Suppressor macrophage treated with lipopolysaccharide for 4 hours (primary cell): ENCODE measurements around the gene AMPD2.

Experiments used
- DNase-seq: peaks from one replicate; pipeline ENCODE4 v3.0.0-alpha.2; 2020

The AMPD2 gene

DNA sequence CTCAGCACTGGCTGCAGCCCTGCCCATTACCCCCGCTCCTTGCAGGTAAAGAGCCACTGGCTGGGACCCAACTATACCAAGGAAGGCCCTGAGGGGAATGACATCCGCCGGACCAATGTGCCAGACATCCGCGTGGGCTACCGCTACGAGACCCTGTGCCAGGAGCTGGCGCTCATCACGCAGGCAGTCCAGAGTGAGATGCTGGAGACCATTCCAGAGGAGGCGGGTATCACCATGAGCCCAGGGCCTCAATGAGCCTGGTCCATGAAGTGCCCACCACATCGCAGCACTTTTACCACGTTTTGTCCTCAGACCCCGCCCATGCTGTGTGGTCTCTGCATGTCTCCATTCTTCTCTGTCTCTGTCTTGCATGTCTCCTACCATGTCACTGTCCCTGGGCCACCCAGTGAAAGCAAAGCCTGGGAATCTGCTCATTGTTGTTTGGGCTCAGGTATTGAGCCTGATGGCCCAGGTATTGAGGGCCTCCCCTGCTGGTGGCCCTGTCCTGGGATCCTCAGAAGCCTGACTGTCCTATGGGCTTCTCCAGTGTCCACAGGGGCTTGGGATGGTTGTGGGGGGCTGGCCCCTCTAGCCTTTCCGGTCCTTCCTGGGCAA is 11.4 kb downstream of the AMPD2 start:
- DNase-seq, result no peak

DNA sequence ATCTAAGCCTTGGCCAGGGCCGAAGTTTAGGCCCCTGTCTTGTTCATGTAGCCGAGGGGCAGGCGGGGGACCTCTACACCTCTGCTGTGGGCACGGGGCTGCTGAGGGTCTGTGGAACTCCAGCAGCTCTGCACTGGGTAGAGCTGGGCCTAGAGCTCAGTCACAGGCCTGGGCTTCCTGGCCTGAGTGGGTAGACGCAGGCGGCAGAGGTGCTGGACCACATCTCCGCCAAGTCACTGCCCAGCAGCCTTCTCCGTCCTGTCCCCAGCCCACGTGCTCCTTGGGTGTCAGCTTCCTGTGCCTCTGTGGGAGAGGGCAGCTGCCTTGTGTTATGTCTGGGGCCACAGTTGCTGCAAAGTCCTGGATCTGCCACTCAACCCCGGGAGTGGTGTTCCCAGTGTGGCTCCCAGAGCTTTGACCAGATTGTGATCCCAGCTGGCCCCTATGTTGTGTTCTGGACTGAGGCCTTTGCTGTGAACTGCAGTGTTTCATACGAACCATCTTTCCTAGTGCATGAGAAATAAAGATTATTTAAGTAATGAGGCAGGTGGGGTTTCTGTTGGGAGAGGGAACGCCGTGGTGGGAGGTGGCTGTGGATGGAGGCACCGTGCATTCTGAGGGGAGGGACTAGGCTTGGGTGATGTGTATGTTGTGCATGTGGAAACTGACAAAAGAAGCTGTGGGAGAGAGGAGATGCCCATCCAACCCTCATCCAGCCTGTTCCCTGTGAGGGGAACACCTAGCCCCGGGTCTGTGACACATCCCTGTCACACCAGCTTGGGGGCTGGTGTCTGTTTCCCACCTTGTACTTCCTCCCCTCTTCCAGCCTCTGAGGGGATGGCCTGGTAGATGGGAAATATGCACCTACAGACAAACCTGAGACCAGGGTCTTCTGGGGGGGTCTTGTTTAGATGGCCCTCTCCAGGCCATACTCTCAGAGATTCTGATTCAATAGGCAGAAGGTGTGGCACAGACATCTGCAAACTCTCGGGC is 12.2 kb downstream of the AMPD2 start:
- no peak for DNase-seq

DNA sequence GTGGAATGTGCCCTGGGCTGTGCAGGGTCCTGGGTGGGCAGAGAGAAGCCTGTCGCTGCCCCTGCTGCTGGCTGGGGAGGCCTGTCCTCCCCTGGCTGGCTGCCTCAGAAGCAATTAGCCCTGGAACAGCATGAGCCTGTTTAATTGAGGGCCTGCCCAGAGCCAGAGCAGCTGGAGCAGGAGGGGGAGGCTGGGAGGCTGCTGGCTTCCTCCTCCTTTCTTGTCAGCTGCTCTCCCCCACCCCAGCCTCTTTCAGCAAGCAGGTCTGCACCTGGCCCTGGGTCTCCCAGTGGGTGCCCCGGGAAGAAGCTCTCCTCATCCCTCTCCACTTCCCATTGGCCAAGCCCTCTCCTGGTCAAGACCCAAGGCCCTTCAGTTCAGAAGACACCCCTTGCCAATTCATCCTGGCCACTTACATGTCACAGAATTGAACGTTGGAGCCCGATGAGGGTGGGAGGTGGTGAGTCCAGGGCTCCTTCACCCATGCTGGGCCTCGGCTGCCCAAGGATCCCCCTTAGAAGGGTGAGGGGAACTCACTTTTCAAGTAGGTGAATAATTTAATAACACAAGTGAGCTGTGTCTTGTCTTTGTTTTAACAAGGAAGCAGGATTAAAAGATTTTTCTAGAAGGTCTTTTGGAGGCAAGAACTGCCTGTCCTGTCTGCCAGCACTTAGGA is 13.2 kb downstream of the AMPD2 start:
- no peak for DNase-seq

DNA sequence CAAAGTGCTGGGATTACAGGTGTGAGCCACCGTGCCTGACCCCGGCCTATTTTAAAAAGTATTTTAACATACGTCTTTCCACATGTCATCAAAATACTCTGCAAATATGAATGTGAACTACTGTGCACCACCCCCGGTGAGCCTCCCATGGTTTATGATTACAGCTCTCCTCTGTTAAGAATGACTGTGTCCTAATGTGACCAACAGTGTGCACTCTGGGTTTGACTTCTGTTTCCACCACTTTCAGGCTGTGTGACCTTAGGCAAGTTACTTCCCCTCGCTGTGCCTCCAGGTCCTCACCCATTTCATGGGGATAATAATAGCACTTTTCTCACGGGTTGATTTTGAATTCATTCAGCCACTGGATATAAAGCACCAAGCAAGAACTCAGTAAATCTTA is 14.7 kb downstream of the AMPD2 start:
- DNase-seq, result peak; percentile 67

DNA sequence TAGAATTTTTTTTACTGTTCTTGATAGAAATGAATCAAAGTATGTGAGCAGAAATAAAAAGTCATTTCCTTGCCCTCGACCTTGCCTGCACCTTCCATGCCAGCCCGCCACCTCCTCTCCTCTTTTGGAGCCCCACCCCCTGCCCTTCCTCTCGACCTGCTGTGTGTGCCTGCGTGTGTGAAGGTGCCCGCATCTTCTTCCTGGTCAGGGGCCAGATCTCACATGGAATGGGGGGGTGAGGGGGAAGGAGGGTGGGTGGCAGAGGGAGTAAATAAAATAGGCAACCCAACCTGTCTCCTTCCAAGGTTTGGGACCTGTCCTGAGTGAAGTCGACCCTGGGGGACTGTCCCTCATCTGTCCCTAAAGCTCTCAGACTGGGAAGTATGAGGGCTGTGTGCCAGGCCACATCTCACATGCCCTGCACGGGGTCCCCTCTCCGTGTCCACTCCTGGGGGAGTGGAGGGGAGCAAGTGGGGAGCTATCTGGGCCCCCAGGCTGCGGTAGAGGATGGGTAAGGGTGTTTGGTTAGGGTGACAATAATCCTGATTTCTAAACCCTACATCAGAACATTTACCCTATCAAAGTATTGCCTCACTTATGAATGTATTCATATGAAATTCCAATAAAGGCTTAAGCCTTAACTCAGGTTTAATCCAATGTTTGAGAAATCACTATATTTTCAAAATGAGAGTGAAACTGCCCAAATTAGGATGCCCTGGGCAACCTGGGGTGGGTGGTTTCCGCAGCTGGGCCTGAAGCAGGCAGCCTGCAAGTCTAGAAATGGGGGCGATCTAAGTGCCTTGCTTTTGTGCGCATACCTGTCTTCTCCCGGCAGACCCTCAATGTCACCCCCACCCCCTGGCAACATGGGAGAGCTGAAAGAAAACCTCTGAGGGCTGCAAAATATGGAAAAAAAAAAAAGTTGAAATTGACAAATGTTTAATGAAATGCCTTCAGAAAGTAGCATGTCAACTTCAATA is 15.4 kb downstream of the AMPD2 start:
- no peak for DNase-seq

DNA sequence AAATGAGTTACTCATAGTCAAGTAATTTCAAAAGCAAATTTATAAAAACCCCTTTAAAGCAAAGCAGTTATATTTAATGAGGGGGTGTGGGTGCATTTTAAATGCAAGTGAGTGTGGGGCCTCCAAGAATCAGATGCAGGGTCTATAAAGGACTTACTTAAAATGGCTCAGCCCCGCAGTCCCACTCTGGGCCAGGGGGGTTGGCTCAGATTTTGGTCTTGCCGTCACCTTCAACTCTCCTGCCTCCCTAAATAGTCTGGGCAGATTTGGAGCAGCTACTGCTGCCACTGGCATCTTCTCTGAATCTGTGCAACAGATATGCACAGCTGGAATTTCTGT is 16.2 kb downstream of the AMPD2 start:
- no peak for DNase-seq

DNA sequence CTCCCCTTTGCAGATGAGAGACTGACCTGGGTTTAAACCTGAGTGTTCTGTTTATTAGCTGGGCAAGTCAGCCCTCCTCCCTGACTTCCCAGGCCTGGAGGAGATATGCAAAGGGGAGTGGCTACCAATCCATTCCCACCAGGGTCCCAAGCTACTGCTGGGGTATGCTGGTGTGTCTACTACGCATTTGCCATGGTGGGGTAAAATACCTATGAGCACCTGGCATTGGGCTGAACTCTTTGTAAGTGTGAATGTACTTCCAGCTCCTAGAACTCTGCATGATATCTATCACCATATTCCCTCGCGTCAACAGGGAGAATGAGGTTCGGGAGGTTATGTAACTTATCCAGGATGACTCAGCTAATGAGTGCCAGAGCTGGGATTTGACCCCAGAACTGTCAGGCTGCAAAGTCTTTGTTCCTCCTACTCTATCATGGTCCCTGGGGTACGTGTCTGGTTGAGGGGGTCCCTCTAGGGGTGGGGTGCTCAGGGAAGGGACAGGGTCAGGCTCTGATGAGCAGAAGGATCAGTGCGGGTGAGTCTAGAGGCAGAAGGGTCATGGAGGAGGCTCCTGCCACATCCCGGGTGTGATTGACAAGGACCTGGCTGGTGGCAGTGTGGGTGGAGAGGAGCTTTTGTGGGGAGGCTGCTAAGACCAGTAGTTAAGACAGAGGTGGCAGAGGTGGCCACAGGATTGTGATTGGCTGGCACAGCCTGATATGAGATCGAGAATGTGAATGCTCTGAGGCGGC is 16.7 kb downstream of the AMPD2 start:
- no peak for DNase-seq

DNA sequence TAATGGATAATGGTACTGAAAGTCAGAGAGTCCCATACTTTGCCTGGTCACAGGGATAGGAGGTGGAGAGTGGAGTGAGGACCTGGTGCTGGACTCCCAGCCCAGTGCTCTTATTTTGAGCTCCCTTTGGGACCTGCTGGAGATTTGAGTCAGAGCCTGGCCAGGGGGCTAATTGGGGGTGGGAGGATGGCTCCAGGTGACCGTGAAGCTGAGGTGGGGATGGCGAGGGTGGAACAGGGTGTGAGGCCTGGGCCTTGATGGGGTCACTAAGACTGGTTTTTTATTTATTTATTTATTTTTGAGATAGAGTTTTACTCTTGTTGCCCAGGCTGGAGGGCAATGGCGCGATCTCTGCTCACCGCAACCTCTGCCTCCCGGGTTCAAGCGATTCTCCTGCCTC is 17.8 kb downstream of the AMPD2 start:
- no peak for DNase-seq

DNA sequence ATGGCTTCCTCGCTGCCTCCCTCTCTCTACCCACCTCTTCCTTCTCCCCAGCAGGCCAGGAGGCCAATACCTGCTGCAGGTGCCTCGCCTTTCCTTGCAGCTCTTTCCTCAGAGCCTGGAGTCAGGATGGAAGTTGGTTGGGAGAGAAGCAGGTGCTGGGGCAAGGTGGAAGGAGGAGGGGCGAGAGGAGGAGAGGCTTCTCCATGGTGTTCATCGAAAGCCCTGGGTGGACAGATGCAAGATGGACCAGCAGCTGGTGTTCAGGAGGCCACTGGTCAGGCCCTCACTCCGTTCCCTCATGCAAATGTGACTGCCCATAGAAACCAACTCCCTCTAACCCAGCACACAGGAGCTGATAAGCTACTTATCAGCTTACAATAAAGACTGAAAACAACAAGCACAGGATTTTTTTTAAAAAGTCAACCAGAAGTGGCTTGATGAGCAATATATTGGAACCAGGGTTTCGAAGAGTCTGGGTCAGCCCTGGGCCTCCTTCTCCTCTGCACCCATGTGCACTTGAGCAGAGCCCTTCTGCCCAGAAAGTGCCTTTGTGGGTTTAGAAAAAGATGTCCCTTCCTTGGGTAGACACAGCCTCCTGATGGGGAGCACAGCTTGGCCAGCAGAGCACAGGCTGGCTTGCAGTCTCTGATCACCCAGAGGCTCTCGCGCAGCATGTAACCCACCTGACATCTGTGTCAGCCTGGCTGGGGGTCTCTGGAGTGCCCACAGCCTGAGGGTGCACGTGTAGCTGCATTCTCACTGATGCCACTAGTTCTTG is 19.6 kb downstream of the AMPD2 start:
- DNase-seq, result no peak

DNA sequence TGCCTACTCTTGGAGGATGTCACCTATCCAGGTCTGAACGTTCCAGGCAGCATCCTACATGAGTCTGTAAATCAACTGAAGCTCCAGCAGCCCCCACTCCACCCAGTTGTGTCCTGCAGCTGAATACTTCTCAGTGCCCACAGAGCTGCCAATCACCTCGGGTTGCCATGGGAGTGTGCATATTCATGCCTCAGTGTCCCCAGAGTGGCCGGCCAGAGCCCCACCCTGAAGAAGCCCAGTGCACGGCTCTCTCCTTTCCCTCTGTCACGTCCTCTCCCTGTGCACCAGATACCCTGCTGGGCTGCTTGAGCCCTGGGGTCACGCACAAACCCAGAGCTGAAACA is 20.2 kb downstream of the AMPD2 start:
- no peak for DNase-seq

DNA sequence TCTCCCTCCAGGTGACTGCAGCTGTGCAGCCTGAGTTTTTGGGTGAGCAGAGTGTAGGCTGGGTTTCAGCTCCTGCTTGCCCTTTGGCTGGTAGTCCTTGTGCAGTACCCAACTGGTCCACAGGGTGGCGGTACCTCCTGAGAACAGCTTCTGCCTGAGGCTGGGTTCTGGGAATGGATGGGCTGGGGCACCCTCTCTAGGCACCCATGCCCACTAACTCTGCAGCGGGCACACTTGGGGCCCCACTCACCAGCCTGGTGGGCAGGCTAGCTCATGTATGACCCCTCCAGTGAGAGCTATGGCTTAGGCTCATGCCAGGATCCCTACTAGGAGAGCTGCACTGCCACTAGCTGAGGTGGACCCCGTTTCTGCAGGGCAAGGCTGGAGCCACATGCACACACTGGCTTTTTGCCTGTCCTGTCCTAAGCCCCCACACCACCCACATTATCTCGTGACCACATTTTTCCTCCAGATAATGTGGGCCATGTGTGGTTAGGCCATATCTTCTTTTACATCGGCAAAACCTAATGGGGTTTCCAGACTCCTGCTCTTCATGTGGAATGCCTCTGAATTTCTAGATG is 20.7 kb downstream of the AMPD2 start:
- DNase-seq, result peak; percentile 88

DNA sequence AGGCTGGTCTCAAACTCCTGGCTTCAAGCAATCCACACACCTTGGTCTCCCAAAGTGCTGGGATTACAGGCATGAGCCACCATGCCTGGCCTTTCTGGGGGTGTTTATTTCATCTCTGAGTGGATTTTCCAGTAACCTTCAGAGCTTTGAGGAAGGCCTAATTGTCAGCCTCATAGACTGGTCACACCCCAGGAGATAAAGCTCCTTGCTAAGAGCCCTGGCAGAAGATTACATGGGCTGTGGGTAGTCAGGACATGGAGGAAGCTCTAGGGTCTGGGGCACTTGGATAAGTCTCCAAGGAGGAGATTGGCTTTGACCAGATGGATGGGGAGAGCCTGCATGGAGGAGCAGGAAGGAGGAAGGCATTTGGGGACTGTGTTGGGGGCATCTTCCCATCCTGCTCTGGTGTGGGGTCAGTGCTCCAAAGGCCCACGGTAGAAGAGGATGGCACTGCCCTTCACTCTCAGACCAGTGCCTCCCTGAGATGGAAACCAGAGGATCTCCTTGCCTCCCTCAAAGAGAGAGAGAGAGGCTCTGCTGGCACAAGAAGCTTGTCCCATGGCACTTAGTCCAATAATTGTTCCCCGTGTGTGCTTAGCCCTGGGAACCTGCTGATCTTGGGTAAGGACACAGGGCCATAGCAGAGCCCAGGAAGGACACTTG is 21.6 kb downstream of the AMPD2 start:
- DNase-seq, result no peak

DNA sequence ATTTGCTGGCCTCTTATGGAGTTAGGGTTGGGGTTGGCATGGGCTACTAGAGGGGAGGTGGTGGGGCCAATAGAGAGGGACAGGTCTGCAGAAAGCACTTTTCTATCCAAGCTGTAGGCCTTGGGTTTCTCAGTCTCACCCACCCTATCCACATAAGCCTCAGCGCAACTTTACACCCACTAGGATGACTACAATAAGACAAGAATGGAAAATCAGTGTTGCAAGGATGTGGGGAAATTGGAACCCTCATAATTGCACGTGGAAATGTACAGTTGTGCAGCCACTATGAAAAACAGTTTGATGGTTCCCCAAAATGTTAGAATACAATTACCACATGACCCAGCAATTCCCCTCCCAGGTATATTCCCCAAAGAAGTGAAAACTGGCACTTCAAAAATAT is 22.2 kb downstream of the AMPD2 start:
- peak; percentile 60 for DNase-seq

DNA sequence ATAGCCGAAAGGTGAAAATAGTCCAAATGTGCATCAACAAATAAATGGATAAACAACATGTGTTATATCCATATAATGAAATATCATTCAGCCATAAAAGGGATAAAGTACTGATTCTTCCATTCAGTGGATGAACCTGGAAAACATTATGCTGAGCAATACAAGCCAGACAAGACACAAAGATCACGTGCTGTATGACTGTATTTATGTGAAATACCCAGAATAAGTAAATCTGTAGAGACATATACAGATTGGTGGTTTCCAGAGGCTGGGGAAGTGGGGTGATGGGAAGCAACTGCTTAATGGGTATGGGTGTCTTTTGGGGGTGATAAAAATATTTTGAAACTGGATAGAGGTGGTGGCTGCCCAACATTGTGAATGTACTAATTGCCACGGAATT is 23.0 kb downstream of the AMPD2 start:
- peak; percentile 59 for DNase-seq

DNA sequence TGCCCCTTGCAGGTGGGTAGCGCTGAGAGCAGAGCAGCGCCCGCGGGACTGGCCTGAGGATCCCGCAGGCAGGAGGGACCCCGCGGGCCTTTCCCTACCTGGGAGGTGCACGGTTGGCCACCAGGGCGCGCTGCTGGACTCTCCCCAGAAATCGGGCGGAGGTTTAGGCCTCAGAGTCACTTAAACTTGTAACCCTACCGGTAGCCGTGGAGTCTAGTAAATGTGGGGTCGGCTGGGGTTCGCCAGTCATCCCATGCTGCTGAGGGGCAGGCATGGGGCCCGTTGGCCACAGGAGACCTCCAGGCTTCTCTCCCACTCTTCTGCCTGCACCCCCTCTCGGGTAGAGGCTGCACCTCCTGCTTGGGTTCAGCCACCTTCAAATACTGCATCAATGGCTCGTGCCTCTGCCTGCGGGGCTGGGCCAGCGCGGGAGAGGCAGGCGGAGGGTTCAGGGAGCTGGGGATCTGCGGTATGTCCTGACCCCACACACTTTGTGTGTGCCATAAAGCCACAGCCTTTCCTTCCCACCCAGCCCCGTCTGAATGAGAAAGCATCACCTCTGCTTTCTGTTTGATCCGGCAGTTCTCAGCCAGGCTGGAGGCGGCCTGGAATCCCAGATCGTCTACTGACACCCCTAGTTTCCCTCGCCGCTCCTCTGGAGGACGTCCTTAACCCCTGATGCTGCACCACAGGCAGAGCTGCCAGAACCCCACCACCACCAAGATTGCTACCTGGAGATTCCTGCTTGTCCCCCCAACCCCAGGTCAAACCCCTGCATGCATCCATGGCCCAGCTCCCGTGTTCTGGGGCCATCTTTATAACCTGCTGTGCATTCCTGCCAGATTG is 24.0 kb downstream of the AMPD2 start:
- peak; percentile 84 for DNase-seq

DNA sequence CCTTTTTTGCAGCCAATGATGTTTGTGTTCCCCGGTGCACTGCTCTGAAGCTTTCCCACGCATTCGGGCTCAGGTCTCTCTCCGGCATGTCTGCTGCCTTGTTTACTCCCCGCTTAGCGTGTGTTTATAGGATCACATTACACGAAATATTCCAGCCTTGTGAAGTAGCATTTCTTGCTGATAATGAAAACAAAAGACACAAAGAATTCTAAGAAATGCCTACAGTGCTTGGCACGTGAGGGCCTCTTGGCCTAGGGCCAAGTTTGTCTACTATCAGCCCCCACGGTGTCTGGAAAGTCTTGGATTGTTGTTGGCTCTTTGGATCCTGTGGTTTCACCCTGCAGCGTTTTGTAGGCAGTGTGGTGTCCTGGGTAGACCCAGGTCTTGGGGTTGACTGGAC is 25.0 kb downstream of the AMPD2 start:
- no peak for DNase-seq

DNA sequence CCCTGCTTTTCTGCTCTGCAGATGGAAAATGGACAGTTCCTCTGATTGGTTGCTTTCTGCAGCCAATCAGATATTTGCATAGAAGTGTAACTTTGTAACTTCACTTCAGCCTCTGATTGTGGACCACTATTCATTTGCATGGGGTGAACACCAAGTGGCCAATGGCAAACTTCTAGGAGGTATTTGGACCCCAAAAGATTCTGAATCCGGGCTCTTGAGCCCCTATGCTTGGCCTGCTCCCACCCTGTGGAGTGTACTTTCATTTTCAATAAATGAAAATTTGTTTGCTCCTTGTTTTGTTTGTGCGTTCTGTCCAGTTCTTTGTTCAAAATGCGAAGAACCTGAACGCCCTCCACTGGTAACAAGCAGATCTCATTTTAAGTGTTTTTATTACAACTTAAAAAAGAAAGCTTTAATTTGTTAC is 29.9 kb downstream of the AMPD2 start:
- peak; percentile 32 for DNase-seq

DNA sequence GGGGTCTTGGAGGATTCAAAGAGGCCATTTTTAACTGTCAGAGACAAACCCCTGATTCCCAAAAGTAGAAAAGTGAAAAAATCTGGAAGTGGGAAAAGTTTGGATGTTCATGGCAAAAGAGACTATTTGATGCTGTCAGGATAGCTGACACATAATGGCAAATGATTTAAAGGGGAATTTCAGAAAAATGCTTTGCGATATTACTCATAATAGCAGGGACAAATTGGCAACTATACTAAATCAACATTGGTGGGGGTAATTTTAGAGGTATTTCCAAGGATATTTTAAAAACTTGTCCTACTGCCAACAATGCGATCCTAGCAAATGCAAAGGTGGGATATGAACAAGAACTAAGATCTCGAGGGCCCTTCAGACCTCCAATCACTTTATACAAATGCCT is 31.0 kb downstream of the AMPD2 start:
- no peak for DNase-seq

DNA sequence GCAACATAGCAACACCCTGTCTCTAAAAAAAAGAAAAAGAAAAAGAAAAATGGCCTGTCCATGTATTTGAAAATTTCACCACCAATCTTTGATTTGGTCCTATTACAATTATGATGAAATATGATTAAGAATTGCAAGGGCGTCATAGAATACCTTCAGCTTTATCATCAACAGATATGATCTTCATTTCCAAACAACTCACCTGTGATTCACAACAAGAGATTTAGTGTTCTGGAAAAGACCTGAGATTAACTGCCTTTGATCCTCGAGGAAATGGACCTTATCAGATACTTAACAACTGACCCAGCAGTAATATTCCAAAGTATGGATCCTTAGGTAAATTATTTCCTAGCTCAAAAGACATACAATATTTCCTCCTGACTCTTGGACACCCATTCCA is 32.8 kb downstream of the AMPD2 start:
- DNase-seq, result no peak
